GM21723 (cell line): ENCODE data around the gene COL5A1.

ENCODE experiments used
- ATAC-seq: cut with Tn5 transposase; IDR thresholded peaks from one replicate; pipeline ENCODE4 v1.9.1; 2021; ENCODE audit warnings: mild to moderate bottlenecking, moderate library complexity; ENCODE audit not compliant: unreplicated experiment

COL5A1 gene

GRCh38 chr9:134782921-134783698 is 141.5 kb downstream of the COL5A1 start:
- no peak for ATAC-seq

GRCh38 chr9:134783699-134784039 is 142.1 kb downstream of the COL5A1 start:
- no peak for ATAC-seq

GRCh38 chr9:134784577-134785305 is 143.1 kb downstream of the COL5A1 start:
- ATAC-seq, result no peak

- ATAC-seq, result no peak
Observed at GRCh38 chr9:134785325-134786108, 143.9 kb downstream of the COL5A1 start.

- no peak for ATAC-seq
Observed at GRCh38 chr9:134787601-134788531, 146.3 kb downstream of the COL5A1 start.

GRCh38 chr9:134789168-134789567 is 147.6 kb downstream of the COL5A1 start:
- ATAC-seq, result no peak

GRCh38 chr9:134791009-134791408 is 149.4 kb downstream of the COL5A1 start:
- ATAC-seq, result no peak

GRCh38 chr9:134792627-134793026 is 151.0 kb downstream of the COL5A1 start:
- ATAC-seq, result no peak

GRCh38 chr9:134793288-134794188 is 151.9 kb downstream of the COL5A1 start:
- no peak for ATAC-seq

GRCh38 chr9:134794663-134795370 is 153.2 kb downstream of the COL5A1 start:
- ATAC-seq, result no peak

- no peak for ATAC-seq
Observed at GRCh38 chr9:134795446-134795845, 153.8 kb downstream of the COL5A1 start.

- no peak for ATAC-seq
Observed at GRCh38 chr9:134796882-134797281, 155.3 kb downstream of the COL5A1 start.

- ATAC-seq, result no peak
Observed at GRCh38 chr9:134800791-134801339, 159.3 kb downstream of the COL5A1 start.

- no peak for ATAC-seq
Observed at GRCh38 chr9:134802216-134802795, 160.7 kb downstream of the COL5A1 start.

- no peak for ATAC-seq
Observed at GRCh38 chr9:134804871-134805270, 163.3 kb downstream of the COL5A1 start.

GRCh38 chr9:134807716-134808446 is 166.3 kb downstream of the COL5A1 start:
- no peak for ATAC-seq

- ATAC-seq, result no peak
Observed at GRCh38 chr9:134808447-134808792, 166.8 kb downstream of the COL5A1 start.

GRCh38 chr9:134809292-134809691 is 167.7 kb downstream of the COL5A1 start:
- no peak for ATAC-seq
